GM18873 (cell line): ENCODE measurements around the gene MMP17.
"Not testable (repeated sequence)": the region's sequence is repeated elsewhere in the genome, so short reads cannot be mapped to it uniquely, and the experiment has no call there.

Experiments used
- ATAC-seq: cut with Tn5 transposase; IDR thresholded peaks from one replicate; pipeline ENCODE4 v1.9.1; 2021; ENCODE audit warnings: mild to moderate bottlenecking, moderate library complexity, moderate number of reproducible peaks; ENCODE audit not compliant: unreplicated experiment, low FRiP score

Gene MMP17

DNA sequence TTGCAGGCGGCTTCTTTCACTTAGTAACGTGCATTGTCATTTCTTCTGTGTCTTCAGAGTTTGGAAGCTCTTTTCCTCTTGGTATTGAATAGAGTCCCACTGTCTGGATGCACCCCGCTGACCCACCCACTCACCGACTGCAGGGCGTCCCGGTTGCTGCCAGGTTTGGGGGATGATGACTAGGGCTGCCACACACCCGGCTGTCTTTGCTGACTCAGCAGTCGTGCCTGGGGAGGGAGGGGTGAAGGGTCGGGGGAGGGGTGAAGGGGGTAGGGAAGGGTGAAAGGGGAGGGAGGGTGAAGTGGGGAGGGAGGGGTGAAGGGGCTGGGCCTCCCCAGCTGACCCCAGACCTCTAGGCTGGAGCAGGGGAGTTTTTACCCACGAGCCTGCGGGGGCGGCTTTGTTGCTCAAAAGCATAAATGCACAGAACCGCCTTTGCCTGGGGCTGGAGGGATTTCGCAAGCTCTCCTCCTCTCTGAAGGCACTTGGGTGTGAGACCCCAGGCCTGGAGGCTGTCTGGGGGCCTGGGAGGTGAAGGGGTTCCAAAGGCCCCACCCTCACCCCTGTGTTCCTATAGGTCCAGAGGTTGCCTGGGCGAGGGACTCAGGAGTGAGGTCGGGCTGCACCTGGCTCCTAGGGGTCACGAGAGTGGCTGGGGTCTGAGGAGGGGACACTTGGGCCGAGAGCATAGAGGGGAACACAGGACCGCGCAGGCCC is 35.0 kb downstream of the MMP17 start:
- ATAC-seq = no peak

DNA sequence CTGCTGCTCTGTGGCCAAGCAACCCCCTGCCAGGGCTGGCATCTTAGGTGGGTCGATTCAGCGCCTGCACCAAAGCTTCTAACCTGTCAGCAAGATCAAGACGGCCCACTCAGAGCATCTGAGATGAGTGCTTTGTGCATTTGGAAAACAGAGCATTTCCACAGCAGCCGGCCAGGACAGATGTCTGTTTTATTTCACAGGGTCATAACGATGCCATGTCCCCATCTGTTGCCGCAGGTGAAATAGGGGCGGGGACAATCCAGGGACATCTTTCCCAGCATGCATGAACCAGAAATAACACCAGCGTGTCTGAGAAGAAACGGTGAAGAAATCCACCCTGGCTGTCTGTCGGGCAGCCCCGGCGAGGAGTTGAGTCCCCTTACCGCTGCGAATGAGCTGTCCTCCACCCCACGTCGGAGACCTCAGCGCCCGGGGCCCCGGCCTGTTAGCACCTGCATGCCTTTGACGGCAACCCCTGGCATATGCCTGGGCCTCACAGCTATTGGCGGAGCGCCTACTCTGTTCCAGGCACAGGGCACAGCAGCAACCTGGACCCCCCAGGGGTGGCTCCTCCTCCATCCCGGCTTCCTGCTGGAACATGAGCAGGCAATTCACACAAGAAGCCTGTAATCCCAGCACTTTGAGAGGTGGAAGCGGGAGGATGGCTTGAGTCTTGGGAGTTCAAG is 35.7 kb downstream of the MMP17 start:
- ATAC-seq = no peak

DNA sequence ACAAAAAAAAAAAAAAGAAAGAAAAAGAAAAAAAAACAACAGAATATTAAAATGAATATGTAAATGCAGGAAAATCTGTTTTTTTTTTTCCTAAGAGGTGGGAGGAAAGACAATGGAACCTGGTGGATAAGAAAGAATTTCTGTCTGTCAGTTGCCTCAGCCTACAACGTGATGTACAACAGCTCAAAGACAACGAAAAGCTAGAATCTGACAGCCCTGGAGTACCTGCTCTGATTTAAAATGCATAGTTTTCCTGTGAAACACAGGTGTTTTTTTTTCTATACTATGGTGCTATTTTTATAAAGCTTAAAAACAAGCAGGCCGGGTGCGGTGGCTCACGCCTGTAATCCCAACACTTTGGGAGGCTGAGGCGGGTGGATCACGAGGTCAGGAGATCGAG is 36.3 kb downstream of the MMP17 start:
- ATAC-seq = no peak

DNA sequence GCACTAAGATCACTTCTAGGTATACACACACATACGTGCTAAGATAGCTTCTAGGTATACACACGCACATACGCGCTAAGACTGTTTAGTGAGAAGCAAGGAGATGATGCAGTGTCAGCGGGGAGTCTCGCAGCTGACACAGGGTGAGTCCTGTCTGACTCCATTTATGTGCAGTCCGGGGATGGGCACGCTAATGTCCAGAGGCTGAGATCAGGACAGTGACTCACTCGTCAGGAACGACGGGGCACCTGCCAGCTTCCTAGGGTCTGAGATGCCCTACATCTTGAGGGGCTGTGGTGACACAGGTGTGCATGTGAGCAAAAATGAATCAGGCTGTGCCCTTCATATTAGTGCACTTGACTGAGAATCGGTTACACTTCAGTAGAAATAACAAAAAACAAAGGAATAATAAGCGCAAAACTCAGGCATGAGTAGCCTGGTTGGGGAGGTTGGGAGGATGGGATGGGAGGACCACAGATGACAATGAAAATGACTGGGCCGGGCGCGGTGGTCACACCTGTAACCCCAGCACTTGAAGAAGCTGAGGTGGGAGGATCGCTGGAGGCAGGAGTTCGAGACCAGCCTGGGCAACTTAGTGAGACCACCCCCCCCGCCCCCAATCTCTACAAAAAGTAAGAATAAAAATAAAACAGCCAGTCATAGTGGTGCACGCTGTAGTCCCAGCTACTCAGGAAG is 37.1 kb downstream of the MMP17 start:
- ATAC-seq = no peak

DNA sequence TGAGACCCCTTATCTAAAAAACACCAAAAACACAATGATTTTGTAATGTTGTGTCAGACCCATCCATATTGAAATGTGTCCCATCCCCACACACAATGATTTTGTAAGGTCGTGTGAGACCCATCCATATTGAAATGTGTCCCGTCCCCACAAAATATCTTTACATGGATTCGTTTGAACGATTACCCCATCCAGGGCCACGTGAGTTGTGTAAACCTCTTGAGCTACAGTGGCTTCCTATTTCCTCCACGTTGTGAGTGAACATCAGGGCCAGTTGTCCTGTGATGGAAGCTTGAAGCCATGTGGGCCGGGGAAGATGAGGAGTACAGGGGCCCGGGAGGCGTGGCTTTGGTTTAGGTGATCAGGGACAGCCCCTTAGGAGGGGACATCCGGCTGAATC is 39.3 kb downstream of the MMP17 start:
- no peak for ATAC-seq

DNA sequence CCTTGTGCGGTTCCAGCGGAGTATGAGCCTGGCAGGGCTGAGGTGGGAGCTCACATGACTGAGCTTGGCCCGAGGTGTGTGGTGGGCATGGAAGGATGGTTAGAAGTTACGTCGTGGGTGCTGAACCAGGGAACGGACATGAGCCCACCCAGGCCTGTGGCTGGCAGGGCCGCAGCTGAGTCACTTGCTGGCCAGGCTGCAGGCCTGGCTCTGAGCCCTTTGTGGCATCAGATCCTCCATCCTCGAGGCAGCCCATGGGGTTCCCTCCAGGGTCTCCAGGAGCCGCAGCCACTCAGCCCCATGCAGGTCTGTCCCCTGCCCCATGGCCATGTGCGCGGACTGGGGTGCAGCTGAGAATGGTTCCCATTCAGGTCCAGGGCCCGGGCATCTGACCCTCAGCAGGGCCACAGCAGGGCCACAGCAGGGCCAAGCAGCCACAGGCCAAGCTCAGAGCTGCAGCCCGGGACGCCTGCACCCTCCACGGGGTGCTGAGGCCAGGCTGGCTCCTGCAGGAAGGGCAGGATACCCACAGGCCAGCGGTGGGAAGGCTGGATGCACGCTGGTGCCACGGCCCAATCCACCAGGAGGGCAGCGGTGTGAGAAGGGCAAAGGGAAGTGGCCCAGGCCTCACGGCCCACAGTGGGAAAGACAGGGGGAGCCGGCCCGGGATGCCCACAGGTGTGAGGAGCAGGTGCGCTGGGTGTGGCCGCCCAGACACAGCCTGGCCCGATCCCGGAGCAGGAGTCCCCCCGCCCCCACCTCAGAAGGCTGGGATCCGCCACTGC is 39.9 kb downstream of the MMP17 start:
- ATAC-seq = no peak

DNA sequence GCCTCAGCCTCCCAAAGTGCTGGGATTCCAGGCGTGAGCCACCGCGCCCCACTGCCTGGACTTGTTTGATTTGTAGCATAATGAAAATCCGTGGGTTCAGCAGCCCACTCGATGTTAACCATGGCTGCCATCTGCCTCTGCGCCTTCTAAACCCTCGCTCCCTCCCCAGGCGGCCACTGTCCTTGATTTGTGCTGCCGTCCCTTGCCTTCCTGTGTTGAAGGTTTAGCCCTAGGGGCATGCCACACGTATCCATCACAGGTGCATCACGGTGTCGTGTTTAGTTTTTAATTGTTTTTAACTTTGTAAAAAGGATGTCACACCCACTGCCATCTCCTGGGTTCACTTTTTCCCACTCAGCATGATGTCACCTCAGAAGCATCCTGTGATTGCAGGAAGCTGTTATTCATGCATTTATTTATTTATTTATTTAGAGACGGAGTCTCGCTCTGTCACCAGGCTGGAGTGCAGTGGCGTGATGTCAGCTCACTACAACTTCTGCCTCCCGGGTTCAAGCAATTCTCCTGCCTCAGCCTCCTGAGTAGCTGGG is 41.8 kb downstream of the MMP17 start:
- no peak for ATAC-seq

DNA sequence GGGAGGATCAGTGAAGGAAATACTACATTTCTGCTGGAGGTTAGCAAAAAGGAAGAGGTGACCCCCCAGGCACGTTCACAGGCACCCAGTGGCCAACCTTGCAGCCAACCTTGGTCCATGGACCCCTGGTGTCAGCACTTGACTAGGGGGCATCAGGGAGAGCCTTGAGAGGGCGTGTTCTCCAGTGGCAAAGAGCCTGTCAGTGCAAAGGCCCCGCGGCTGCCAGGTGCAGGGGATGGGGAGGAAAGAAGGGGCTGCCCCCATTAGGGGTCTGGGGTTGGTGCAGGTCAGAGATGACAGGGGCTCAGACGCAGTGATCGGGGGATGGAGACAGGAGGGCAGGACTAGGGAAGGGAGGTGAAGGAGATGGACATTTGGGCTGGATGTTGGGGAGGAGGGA is 43.5 kb downstream of the MMP17 start:
- ATAC-seq = no peak

DNA sequence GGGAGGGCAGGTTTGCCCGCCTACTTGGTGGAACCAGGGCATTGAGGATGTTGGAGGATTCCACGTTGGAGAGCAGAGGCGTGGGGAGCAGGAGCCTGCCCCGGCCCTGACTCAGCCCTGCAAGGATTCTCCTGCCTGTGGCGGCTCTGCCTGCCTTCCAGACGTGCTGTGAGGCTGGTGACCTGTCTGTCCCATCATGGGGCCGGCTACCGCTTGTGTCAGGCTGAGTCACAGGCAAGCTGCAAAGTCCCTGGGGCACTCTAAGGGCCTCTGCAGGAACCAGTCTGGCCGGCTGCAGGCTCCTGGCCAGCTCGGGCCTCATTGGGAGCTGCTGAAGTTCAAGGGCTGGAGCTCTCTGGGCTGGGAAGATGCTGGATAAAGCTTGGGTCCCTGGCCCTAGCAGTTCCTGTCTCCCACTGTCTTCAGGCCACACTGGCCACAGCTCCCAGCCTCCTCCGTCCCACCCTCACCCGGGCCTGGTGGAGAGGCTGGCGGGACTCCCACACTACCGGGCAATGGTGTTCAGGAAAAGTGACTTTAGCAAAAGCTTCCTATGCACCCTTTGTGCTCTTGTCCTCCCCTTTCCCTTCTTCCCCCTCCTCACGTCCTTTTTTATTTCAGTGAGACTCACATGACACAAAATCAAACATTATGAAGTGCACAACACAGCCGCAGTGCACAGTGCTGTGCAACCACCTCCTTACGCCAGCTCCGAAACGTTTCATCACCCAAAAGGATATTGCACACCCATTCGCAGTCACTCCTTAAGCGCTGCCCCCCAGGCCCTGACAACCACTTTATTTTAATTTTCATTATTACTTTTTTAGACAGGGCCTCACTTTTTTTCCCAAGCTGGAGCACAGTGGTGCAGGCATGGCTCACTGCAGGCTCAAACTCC is 44.2 kb downstream of the MMP17 start:
- ATAC-seq = no peak

DNA sequence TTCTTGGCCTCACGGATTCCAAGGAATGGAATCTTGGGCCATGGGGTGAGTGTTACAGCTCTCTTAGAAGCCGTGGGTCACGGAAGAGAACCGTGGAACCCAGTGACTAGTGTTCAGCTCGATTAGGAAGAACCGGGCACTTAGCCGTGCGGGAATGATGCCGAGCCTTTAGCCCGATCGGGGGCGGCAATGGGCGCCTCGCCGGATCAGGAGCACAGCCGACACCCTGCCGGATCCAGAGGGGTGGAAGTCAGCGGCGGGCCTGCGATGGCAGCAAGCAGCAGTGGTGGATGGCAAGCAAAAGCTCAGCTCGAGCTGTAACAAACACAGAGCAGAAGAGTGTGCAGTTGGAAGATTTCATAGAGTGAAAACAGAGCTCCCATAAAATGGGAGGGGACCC is 45.1 kb downstream of the MMP17 start:
- no peak for ATAC-seq

DNA sequence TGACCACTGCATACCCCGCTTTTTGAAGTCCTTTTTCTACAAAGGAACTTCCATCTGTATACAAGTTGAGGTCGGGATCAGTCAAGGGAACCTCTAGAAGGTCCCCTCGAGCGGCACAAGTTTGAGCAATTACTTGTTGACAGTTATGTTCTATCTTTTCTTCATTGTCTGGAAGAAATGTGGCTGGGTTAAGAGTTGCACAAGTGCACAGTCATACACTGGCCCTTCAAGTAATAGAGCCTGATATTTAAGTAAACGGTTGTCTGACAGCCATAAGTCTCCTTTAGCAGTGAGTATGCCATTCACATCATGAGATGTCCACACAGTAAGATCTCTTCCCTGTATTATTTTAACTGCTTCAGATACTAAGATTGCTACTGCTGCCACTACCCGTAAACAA is 46.8 kb downstream of the MMP17 start:
- ATAC-seq = not testable (repeated sequence)

DNA sequence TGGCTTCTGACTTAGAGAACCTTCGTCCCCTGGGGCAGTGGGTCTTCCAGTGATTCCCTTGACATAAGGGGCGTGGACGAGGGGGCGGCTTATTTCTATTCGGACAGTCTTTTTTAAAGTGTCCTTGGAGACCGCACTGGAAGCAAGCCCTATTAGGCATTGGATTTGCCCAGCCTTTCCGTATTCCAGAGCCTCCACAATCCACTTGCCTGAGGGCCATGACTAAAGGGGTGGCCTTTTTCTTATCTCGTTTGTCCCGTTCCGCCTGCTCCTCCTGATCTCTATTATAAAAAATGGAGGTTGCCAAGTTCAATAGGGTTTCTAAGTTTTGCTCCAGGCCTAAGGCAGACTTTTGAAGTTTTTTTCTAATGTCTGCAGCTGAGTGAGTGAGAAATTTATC is 49.0 kb downstream of the MMP17 start:
- ATAC-seq = not testable (repeated sequence)

DNA sequence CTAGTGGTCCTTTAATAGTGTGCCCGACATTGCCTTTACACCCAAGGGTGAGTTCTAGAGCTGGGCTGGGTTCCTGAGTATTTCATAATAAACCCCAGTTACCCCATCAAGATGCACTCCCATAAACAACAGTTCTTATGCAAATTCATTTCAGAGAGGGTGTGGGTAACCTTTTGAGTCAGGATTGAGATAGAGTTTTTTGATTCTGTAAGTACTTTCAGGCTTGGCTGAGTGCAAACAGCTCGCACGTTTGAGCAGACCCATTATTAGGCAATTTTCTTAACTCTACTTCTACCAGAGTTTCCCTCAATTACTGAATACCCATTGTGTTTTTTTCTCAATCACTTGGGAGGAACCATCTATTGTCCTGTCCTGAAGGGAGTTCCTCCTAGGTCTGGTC is 50.2 kb downstream of the MMP17 start:
- ATAC-seq = not testable (repeated sequence)

DNA sequence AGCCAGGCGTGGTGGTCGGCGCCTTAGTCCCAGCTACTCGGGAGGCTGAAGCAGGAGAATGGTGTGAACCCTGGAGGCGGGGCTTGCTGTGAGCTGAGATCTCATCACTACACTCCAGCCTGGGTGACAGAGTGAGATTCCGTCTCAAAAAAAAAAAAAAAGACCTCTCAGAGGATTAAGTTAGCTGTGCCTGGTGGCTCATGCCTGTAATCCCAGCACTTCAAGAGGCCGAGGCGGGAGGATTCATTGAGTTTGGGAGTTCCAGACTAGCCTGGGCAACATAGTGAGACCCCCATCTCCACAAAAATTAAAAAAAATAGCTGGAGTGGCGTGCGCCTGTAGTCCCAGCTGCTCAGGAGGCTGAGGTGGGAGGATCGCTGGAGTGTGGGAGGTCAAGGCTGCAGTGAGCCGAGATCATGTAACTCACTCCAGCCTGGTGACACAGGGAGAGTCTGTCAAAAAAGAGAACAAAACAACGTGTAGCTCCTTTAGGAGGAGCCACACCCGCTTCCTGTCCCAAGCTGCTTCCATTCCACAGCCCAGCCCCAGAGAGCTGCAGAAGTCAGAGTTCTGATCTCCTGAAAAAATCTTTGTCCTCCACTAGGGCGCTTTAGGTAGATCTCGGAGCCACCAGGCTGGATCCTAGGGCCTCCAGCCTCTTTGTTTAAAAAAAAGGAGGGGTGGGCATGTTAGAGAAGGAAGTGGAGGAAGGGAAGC is 54.8 kb downstream of the MMP17 start:
- ATAC-seq = no peak

DNA sequence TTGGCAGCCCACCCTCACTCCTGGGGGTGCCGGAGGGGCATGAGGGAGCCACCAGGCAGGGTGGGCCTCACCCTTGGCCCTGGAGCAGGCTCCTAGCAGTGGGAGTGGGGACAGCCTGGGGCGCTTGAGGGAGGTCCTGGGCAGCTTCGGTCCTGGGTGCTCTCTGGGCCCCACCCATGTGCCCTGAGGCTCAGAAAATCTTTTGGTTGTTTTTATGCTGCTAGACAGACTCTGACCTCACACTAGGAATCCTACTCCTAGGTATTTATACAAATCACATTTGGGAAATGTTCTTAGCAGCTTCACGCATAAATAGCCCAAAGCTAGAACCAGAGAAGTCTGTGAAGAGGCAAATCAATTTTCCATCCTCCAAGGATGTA is 55.3 kb downstream of the MMP17 start:
- ATAC-seq = no peak

DNA sequence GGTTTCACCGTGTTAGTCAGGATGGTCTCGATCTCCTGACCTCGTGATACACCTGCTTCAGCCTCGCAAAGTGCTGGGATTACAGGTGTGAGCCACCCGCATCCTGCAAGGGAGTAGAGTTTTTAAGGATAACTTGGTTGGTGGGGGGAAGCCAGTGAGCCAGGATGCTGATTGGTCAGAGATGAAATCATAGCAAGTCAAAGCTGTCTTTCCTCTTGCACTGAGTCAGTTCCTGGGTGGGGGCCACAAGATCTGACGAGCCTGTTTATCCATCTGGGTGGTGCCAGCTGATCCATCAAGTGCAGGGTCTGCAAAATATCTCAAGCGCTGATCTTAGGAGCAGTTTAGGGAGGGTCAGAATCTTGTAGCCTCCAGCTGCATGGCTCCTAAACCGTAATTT is 56.9 kb downstream of the MMP17 start:
- ATAC-seq = not testable (repeated sequence)

DNA sequence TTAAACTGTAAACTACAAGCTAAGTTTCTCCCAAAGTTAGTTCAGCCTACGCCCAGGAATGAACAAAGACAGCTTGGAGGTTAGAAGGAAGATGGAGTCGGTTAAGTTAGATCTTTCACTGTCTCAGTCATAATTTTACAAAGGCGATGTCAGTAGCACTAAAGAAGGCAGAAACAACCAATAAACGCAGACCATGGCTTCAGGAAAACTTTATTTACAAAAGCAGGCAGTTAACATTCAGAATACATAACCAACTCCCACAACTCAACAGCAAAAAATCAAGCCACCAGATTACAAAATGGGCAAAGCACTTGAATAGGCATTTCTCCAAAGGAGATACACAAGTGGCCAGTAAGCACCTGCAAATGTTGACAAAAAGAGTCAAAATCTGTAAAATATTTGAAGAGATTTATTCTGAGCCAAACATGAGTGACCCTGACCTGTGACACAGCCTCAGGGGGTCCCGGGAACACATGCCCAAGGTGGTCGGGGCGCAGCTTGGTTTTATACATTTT is 57.4 kb downstream of the MMP17 start:
- ATAC-seq = no peak

DNA sequence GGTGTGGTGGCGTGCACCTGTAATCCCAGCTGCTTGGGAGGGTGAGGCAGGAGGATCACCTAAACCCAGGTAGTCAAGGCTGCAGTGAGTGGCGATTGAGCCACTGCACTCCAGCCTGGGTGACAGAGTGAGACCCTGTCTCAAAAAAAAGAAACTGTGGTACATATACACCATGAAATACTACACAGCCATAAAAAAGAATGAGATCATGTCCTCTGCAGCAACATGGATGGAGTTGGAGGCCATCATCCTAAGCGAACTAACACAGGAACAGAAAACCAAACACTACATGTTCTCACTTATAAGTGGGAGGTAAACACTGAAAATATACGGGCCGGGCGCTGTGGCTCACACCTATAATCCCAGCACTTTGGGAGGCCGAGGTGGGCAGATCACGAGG is 63.5 kb downstream of the MMP17 start:
- ATAC-seq = not testable (repeated sequence)
